Endothelial cell of umbilical vein (primary cell): ENCODE results near the gene NMT1. TPM values are rescaled to one million over a fixed set of nuclear protein-coding genes. Genes with fewer than 3 reads are reported as not detected.

Experiments used
- BruUV-seq: library from RNA; stranded (reverse); fragments of 400-500 nt; replicated peaks from 2 replicates; lab custom pipeline; 2021; lab: Mats Ljungman, UMichigan
- CTCF ChIA-PET: fragments of 300-600, 350-600 bp; sonication (Branson Sonifier 250); formaldehyde crosslinking; loops from one replicate; lab custom pipeline; 2021; ENCODE audit warnings: antibody characterized with exemption, inconsistent platforms; lab: Charles Lee
- POLR2A ChIA-PET: fragments of 300-600, 350-600 bp; sonication (Branson Sonifier 250); formaldehyde crosslinking; loops from one replicate; lab custom pipeline; 2021; ENCODE audit warnings: antibody characterized with exemption, inconsistent platforms; lab: Charles Lee
- DNase-seq: peaks from one replicate; pipeline ENCODE4 v3.0.0-alpha.2; 2011; ENCODE audit warnings: low read depth, low spot score
- FAIRE-seq: peaks from 2 replicates; lab custom pipeline; 2011; peaks lifted over from hg19 to GRCh38; lab: Jason Lieb, UNC
- H2AFZ ChIP-seq: 2 replicates; pipeline ENCODE4 v1.6.0; 2012; ENCODE audit warnings: low read depth, low read length, control low read depth, inconsistent platforms
- H3K27ac ChIP-seq: 2 replicates; pipeline ENCODE4 v1.5.1; 2011; ENCODE audit warnings: low read depth, mild to moderate bottlenecking, control low read depth, low read length, moderate library complexity; ENCODE audit not compliant: insufficient read depth
- H3K27me3 ChIP-seq, 2 experiments: 2 replicates each; pipeline versions ENCODE4 v1.6.0 to v1.6.1; 2011; ENCODE audit warnings: low read length in 2 of 2, mixed read lengths in 1 of 2; ENCODE audit not compliant: control insufficient read depth in 2 of 2, insufficient read depth in 2 of 2
- H3K36me3 ChIP-seq, 2 experiments: 2 replicates in 1 of 2; 3 replicates in 1 of 2; pipeline ENCODE4 v1.5.1; 2011; ENCODE audit warnings: low read length in 2 of 2, mild to moderate bottlenecking in 1 of 2, moderate library complexity in 1 of 2; ENCODE audit not compliant: control insufficient read depth in 2 of 2, insufficient read depth in 2 of 2; ENCODE audit errors: extremely low read depth in 1 of 2
- H3K4me1 ChIP-seq: 3 replicates; pipeline ENCODE4 v1.5.1; 2011; ENCODE audit warnings: mild to moderate bottlenecking, low read length; ENCODE audit not compliant: control insufficient read depth, insufficient read depth; ENCODE audit errors: extremely low read depth
- H3K4me2 ChIP-seq: 2 replicates; pipeline ENCODE4 v1.6.1; 2011; ENCODE audit warnings: low read length, control low read depth, mixed read lengths; ENCODE audit not compliant: insufficient read depth
- H3K4me3 ChIP-seq, 3 experiments: fragments of 200-600 bp in 1 of 3; sonication (generic), shearing (Covaris generic) in 1 of 3; replicated peaks in 1 of 3; 2 replicates each; pipeline ENCODE4 v1.5.1; 2011 to 2016; ENCODE audit warnings: control low read depth in 3 of 3, low read length in 3 of 3, mild to moderate bottlenecking in 2 of 3, inconsistent platforms in 1 of 3, low read depth in 1 of 3, moderate library complexity in 1 of 3; ENCODE audit not compliant: insufficient read depth in 1 of 3
- H3K79me2 ChIP-seq: 2 replicates; pipeline ENCODE4 v1.6.0; 2012; ENCODE audit warnings: low read length, inconsistent platforms; ENCODE audit not compliant: control insufficient read depth, insufficient read depth
- H3K9ac ChIP-seq: replicated peaks from 2 replicates; pipeline ENCODE3; 2011; ENCODE audit warnings: low read length, control low read depth; ENCODE audit not compliant: insufficient read depth; ENCODE audit errors: extremely low read depth
- H3K9me1 ChIP-seq: replicated peaks from 3 replicates; pipeline ENCODE4 v1.6.0; 2011; ENCODE audit warnings: mild to moderate bottlenecking, low read length; ENCODE audit not compliant: control insufficient read depth, insufficient read depth; ENCODE audit errors: extremely low read depth
- H3K9me3 ChIP-seq: replicated peaks from 2 replicates; pipeline ENCODE4 v1.5.1; 2012; ENCODE audit warnings: low read length, inconsistent platforms; ENCODE audit not compliant: control insufficient read depth, insufficient read depth
- H4K20me1 ChIP-seq: replicated peaks from 2 replicates; pipeline ENCODE3; 2011; ENCODE audit warnings: mild to moderate bottlenecking, low read length; ENCODE audit not compliant: control insufficient read depth, insufficient read depth; ENCODE audit errors: extremely low read depth
- CTCF ChIP-seq, 2 donors: IDR thresholded peaks; 1 replicate in 1 of 2; 2 replicates in 1 of 2; pipeline ENCODE4 v1.5.1; 2011; ENCODE audit warnings: low read length in 2 of 2, mild to moderate bottlenecking in 2 of 2, moderate library complexity in 2 of 2, control low read depth in 1 of 2, inconsistent platforms in 1 of 2, low read depth in 1 of 2; ENCODE audit not compliant: insufficient read depth in 1 of 2; ENCODE audit errors: extremely low read depth in 1 of 2
- EZH2 ChIP-seq: IDR thresholded peaks from 2 replicates; pipeline ENCODE4 v1.6.1; 2012; ENCODE audit warnings: borderline replicate concordance, low read depth, mild to moderate bottlenecking, moderate library complexity, low read length, inconsistent platforms; ENCODE audit not compliant: severe bottlenecking
- FOS ChIP-seq: IDR thresholded peaks from 2 replicates; pipeline ENCODE4 v1.6.1; 2011; ENCODE audit warnings: mild to moderate bottlenecking, low read length, moderate library complexity, borderline replicate concordance; ENCODE audit not compliant: insufficient read depth
- GATA2 ChIP-seq: IDR thresholded peaks from 2 replicates; pipeline ENCODE4 v1.7.0; 2011; ENCODE audit warnings: low read depth, mild to moderate bottlenecking, moderate library complexity, mixed read lengths, low read length; ENCODE audit not compliant: insufficient read length, insufficient read depth
- JUN ChIP-seq: IDR thresholded peaks from 2 replicates; pipeline ENCODE4 v1.6.1; 2011; ENCODE audit warnings: borderline replicate concordance, low read depth; ENCODE audit not compliant: insufficient read length, insufficient read depth
- MAX ChIP-seq: IDR thresholded peaks from 2 replicates; pipeline ENCODE4 v1.6.1; 2011; ENCODE audit not compliant: insufficient read depth, insufficient read length
- MYC ChIP-seq: IDR thresholded peaks from one replicate; pipeline ENCODE4 v1.6.1; 2011; ENCODE audit warnings: mild to moderate bottlenecking, low read depth, low read length
- POLR2A ChIP-seq: IDR thresholded peaks from 2 replicates; pipeline ENCODE4 v1.6.1; 2012; ENCODE audit warnings: low read depth, mild to moderate bottlenecking, control low read depth, low read length
- POLR2AphosphoS5 ChIP-seq: IDR thresholded peaks from 2 replicates; pipeline ENCODE4 v1.6.1; 2012; ENCODE audit warnings: low read depth, mild to moderate bottlenecking, control low read depth, low read length, moderate library complexity; ENCODE audit not compliant: insufficient read depth
- dilution Hi-C: fragments of 300-500 bp; cut with MboI; formaldehyde crosslinking; loops from one replicate; pipeline ENCODE4 v1.15.0; 2019; ENCODE audit warnings: low sequenced_read_pairs; ENCODE audit not compliant: extremely low pct_ligation_motif_present
- intact Hi-C: fragments of 100-400 bp; cut with micrococcal nuclease; formaldehyde crosslinking; loops from one replicate; pipeline ENCODE4 v1.10.0; 2022
- polyA plus RNA-seq, 4 experiments: library from polyadenylated mRNA; depleted of rRNA in 3 of 4; stranded (reverse) in 3 of 4; unstranded in 1 of 4; fragments of >200 nt; gene quantifications; 2 replicates each; pipeline versions ENCODE4 v1.2.1 to v1.2.3, GENCODE V29; 2011 to 2012; ENCODE audit warnings: missing spikeins in 1 of 4
- total RNA-seq: library from RNA; stranded (reverse); gene quantifications from 2 replicates; pipeline ENCODE4 v1.2.3, GENCODE V29; 2021

NMT1 gene
- total and polyA plus RNA-seq, 2 donors (not counting 3 experiments of a cell fraction or from before 2014, with no cell fraction given), result 37.6 to 135 TPM

- FAIRE-seq (no peak), DNase-seq (no peak)
- Histone ChIP-seq H3K9me3 (no peaks in the 10 kb centered on the region), H3K4me2 (no peak overlapping the region), H2AFZ (no peak overlapping the region), H4K20me1 (no peaks in the 10 kb centered on the region), H3K27ac (no peak overlapping the region), H3K9ac (no peak overlapping the region), H3K36me3 (peaks cover 15 to 32% of the 10 kb centered on the region in 2 experiments), H3K27me3 (no peaks in the 10 kb centered on the region), H3K9me1 (no peaks in the 10 kb centered on the region), H3K4me1 (peaks cover 19% of the 10 kb centered on the region), H3K79me2 (no peaks in the 10 kb centered on the region), H3K4me3 (no peak overlapping the region)
- POLR2A ChIA-PET, result no interaction called here
- dilution Hi-C loops (no loop called here), intact Hi-C loops (no loop called here)
- CTCF ChIA-PET, result interaction anchor here (0.9 to 2.4 kb wide), 3 partner anchors 10 to 67 kb away, joined by 3 to 5 read pairs (median 3); no protein-coding TSS in a partner anchor
- BruUV-seq, result no TSS peak
- TF ChIP-seq CTCF (IDR thresholded peaks at IDR 0.05; ENCODE audit: extremely low read depth in 1 of 2, insufficient read depth in 1 of 2, low read depth in 1 of 2, low read length in 2 of 2), result no peak
- TF ChIP-seq JUN, result no peak
- TF ChIP-seq EZH2, result no peak
- no peak for TF ChIP-seq GATA2
- no peak for TF ChIP-seq MYC
- no peak for TF ChIP-seq POLR2AphosphoS5
- TF ChIP-seq FOS, result no peak
- no peak for TF ChIP-seq MAX
- TF ChIP-seq POLR2A, result no peak
Observed at GRCh38 chr17:45088741-45089140, 27.6 kb downstream of the NMT1 start.
